Measurements from ENCODE around the gene COL4A1. TPM values are rescaled to one million over a fixed set of nuclear protein-coding genes. Genes with fewer than 3 reads are reported as not detected.
"Not testable (repeated sequence)": the region's sequence is repeated elsewhere in the genome, so short reads cannot be mapped to it uniquely, and the experiment has no call there.

The COL4A1 gene
- total RNA-seq, 2 experiments from 2014 or later, result 0.06 to 0.12 TPM

- Mint-ChIP-seq H3K9me3 (no peaks in the 10 kb centered on the region), H3K27me3 (peaks cover 36% of the 10 kb centered on the region), H3K4me3 (no peak overlapping the region), H3K36me3 (ENCODE audit: low read depth) (peaks cover 3% of the 10 kb centered on the region), H3K4me1 (peaks cover 13% of the 10 kb centered on the region), H3K27ac (no peak overlapping the region)
- CTCF ChIA-PET, result interaction anchor here (0.7 kb wide), 1 partner anchor 39 kb away, joined by 3 read pairs; no protein-coding TSS in a partner anchor
- DNase-seq, result no peak
- POLR2A ChIA-PET, result no interaction called here
Observed at GRCh38 chr13:110317496-110318195, 10.7 kb upstream of the COL4A1 start.

- no peak overlapping the region for H3K4me3 Mint-ChIP-seq
- no peak for DNase-seq
- H3K27me3 Mint-ChIP-seq, result peaks cover 39% of the 10 kb centered on the region
- no peak overlapping the region for H3K27ac Mint-ChIP-seq
- peaks cover 3% of the 10 kb centered on the region for H3K36me3 Mint-ChIP-seq (ENCODE audit: low read depth)
- ChIA-PET CTCF (interaction anchor here (0.7 kb wide), 1 partner anchor 38 kb away, joined by 3 read pairs; no protein-coding TSS in a partner anchor), POLR2A (no interaction called here)
- H3K9me3 Mint-ChIP-seq, result no peaks in the 10 kb centered on the region
- H3K4me1 Mint-ChIP-seq, result peaks cover 13% of the 10 kb centered on the region
Observed at GRCh38 chr13:110317093-110317492, 10.1 kb upstream of the COL4A1 start.

GRCh38 chr13:110316196-110316595 is 9.2 kb upstream of the COL4A1 start:
- Mint-ChIP-seq H3K4me3 (no peak overlapping the region), H3K27me3 (peaks cover 35% of the 10 kb centered on the region), H3K4me1 (peaks cover 13% of the 10 kb centered on the region), H3K36me3 (ENCODE audit: low read depth) (no peaks in the 10 kb centered on the region), H3K9me3 (no peaks in the 10 kb centered on the region), H3K27ac (no peak overlapping the region)
- POLR2A ChIA-PET, result no interaction called here
- no peak for DNase-seq
- CTCF ChIA-PET, result no interaction called here

GRCh38 chr13:110314516-110315245 is 7.7 kb upstream of the COL4A1 start:
- Mint-ChIP-seq H3K4me1 (peaks cover 4% of the 10 kb centered on the region), H3K27me3 (peaks cover 47% of the 10 kb centered on the region)

GRCh38 chr13:110313733-110314132 is 6.8 kb upstream of the COL4A1 start:
- POLR2A ChIA-PET; H3K4me3 Mint-ChIP-seq; DNase-seq; CTCF ChIA-PET; H3K36me3 Mint-ChIP-seq (ENCODE audit: low read depth); H3K4me1 Mint-ChIP-seq; H3K9me3 Mint-ChIP-seq; H3K27ac Mint-ChIP-seq: not testable (repeated sequence)
- H3K27me3 Mint-ChIP-seq, result peaks cover 55% of the 10 kb centered on the region

More at GRCh38 chr13:110314516-110315245, 7.7 kb upstream of the COL4A1 start:
- Mint-ChIP-seq H3K9me3 (no peaks in the 10 kb centered on the region), H3K36me3 (ENCODE audit: low read depth) (no peaks in the 10 kb centered on the region), H3K27ac (no peak overlapping the region), H3K4me3 (no peak overlapping the region)
- DNase-seq, result no peak
- ChIA-PET POLR2A (no interaction called here), CTCF (no interaction called here)

- H3K4me3 Mint-ChIP-seq; CTCF ChIA-PET; POLR2A ChIA-PET; DNase-seq; H3K27ac Mint-ChIP-seq; H3K4me1 Mint-ChIP-seq; H3K9me3 Mint-ChIP-seq; H3K36me3 Mint-ChIP-seq (ENCODE audit: low read depth): not testable (repeated sequence)
- peaks cover 59% of the 10 kb centered on the region for H3K27me3 Mint-ChIP-seq
Observed at GRCh38 chr13:110313261-110313660, 6.3 kb upstream of the COL4A1 start.

GRCh38 chr13:110312339-110313031 is 5.5 kb upstream of the COL4A1 start:
- Mint-ChIP-seq H3K27ac (no peak overlapping the region), H3K9me3 (no peaks in the 10 kb centered on the region), H3K4me1 (no peaks in the 10 kb centered on the region), H3K27me3 (peaks cover 60% of the 10 kb centered on the region), H3K36me3 (ENCODE audit: low read depth) (no peaks in the 10 kb centered on the region), H3K4me3 (no peak overlapping the region)
- ChIA-PET POLR2A (no interaction called here), CTCF (no interaction called here)
- DNase-seq, result no peak

GRCh38 chr13:110311443-110312338 is 4.7 kb upstream of the COL4A1 start:
- H3K27me3 Mint-ChIP-seq, result peaks cover 55% of the 10 kb centered on the region
- no peaks in the 10 kb centered on the region for H3K9me3 Mint-ChIP-seq
- ChIA-PET CTCF (no interaction called here), POLR2A (no interaction called here)
- DNase-seq, result no peak
- H3K36me3 Mint-ChIP-seq (ENCODE audit: low read depth), result no peaks in the 10 kb centered on the region
- no peaks in the 10 kb centered on the region for H3K4me1 Mint-ChIP-seq
- no peak overlapping the region for H3K27ac Mint-ChIP-seq
- no peak overlapping the region for H3K4me3 Mint-ChIP-seq

- H3K27ac Mint-ChIP-seq, result no peak overlapping the region
- peaks cover 62% of the 10 kb centered on the region for H3K27me3 Mint-ChIP-seq
- ChIA-PET POLR2A (no interaction called here), CTCF (no interaction called here)
- no peak overlapping the region for H3K4me3 Mint-ChIP-seq
- no peaks in the 10 kb centered on the region for H3K36me3 Mint-ChIP-seq (ENCODE audit: low read depth)
- H3K9me3 Mint-ChIP-seq, result no peaks in the 10 kb centered on the region
- DNase-seq, result no peak
- peaks cover under 1% of the 10 kb centered on the region for H3K4me1 Mint-ChIP-seq
Observed at GRCh38 chr13:110310541-110311442, 3.8 kb upstream of the COL4A1 start.

- peaks cover 71% of the 10 kb centered on the region for H3K27me3 Mint-ChIP-seq
- CTCF ChIA-PET, result interaction anchor here (0.8 kb wide), 1 partner anchor 10 kb away, joined by 3 read pairs; no protein-coding TSS in a partner anchor
- no peak overlapping the region for H3K4me3 Mint-ChIP-seq
- POLR2A ChIA-PET, result no interaction called here
- H3K4me1 Mint-ChIP-seq, result peaks cover 3% of the 10 kb centered on the region
- no peak overlapping the region for H3K27ac Mint-ChIP-seq
- no peaks in the 10 kb centered on the region for H3K36me3 Mint-ChIP-seq (ENCODE audit: low read depth)
- no peak for DNase-seq
- H3K9me3 Mint-ChIP-seq, result no peaks in the 10 kb centered on the region
Observed at GRCh38 chr13:110309661-110310524, 2.9 kb upstream of the COL4A1 start.

- CTCF ChIA-PET, result interaction anchor here (0.6 to 0.8 kb wide), 2 partner anchors 9 to 1755 kb away, joined by 3 read pairs; no protein-coding TSS in a partner anchor
- H3K4me1 Mint-ChIP-seq, result peaks cover 3% of the 10 kb centered on the region
- H3K9me3 Mint-ChIP-seq, result no peaks in the 10 kb centered on the region
- DNase-seq, result no peak
- peaks cover 77% of the 10 kb centered on the region for H3K27me3 Mint-ChIP-seq
- no peak overlapping the region for H3K4me3 Mint-ChIP-seq
- H3K36me3 Mint-ChIP-seq (ENCODE audit: low read depth), result no peaks in the 10 kb centered on the region
- peak overlapping the region; percentile 9 for H3K27ac Mint-ChIP-seq
- POLR2A ChIA-PET, result no interaction called here
Observed at GRCh38 chr13:110308656-110309359, 1.9 kb upstream of the COL4A1 start.
